Erythroblast (primary cell): ENCODE measurements around the gene VEGFB.

Experiments used
- DNase-seq, 2 experiments: peaks; one replicate each; lab custom pipeline; 2025; lab: John Stamatoyannopoulos, UW
- GATA1 ChIP-seq: IDR thresholded peaks from 2 replicates; pipeline ENCODE4 v1.6.1; 2011; ENCODE audit warnings: low read depth, mild to moderate bottlenecking, control low read depth, low read length, moderate library complexity
- POLR2A ChIP-seq: IDR thresholded peaks from 2 replicates; pipeline ENCODE4 v1.6.1; 2011; ENCODE audit warnings: mild to moderate bottlenecking, low read length

Gene VEGFB

DNA sequence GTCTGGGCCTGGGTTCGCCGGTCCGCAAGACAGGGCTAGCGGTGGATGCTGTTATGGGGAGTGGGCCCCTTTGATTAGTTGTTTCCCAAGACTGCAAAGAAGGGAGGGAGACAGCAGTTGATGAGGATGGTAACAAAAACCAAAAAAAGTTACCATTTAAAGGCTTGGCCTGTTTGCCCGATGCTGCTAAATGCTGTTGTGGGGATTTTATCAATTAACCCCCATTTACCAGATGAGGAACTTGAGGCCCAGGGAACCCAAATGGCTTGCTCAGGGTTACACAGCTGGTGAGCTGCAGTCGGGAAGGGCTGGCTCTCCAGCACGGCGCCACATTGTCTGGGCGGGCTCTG is 11.8 kb upstream of the VEGFB start:
- no peak for TF ChIP-seq POLR2A
- no peak for TF ChIP-seq GATA1
- DNase-seq = no peak

GRCh38 chr11:64223001-64223651 is 11.3 kb upstream of the VEGFB start:
- no peak for DNase-seq
- TF ChIP-seq GATA1 (no peak), POLR2A (no peak)

DNA sequence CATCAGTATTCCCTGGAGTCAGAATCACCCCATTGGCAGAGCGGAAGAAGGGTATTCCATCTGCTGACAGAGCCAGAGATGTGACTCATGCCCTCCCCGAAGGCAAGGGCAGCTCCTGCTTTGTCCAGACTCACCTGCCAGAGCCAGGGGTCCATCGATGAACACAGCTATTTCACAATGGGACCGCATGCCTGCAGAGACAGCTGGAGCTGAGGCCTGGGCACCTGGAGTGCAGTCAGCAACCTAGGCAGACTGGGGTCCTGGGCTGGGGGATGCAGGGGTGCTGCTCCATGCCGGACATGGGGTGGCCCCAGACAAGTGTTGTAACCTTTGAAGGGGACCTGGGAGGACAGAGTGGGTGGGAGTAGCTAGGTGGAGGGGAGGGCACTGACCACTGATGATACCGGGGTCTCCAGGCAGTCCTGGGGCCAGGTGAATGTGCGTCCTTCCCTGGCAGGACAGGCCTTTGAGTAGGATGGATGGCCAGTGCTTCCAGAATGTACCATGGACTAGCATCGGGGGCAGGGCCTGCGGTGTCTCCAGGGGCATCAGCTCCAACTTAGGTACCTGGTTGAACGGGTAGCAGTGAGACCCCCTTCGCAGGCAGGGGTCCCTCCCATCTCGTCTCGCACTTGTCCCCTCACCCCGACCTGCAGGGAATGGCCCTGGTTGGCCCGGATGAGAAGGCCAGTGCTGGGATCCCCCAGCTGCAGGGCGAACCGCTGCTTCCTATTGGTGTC is 10.1 kb upstream of the VEGFB start:
- DNase-seq = no peak
- TF ChIP-seq GATA1 (no peak), POLR2A (peak; percentile 59)

DNA sequence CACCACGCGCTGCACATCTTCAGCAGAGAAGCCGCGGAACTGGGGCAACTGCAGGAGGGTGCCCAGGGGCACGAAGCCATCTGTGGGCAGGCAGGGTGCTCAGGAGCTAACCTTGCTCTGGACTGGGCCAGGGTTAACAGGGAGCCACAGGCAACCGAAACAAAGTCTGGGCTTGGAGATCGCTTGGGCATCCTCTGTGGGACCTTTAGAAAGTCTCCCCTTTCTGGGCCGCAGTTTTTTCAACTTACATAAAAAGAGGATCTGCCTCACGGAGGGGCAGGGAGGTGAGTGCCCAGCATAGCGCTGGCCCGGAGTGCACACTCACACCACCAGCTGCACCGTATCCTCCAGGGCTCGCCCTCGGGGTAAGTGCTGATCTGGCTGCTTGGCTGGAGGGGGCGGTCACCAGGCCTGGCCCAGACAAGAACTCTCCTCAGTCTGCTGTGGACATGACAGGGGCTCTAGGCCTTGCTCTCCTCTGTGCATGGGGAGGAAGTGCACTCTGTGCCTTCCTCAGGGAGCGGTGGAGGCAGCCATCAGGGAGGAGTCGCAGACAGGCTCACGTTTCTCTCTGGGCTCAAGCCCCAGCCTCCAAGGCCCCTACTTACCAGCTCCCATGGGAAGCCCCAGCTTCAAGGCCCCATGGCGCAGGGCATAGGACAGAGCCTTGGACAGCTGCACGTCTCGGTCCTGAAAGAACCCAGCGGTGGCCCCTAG is 9.3 kb upstream of the VEGFB start:
- no peak for DNase-seq
- TF ChIP-seq POLR2A (no peak), GATA1 (no peak)

GRCh38 chr11:64225608-64226506 is 8.5 kb upstream of the VEGFB start, which contains the start of the genes NUDT22 and TRPT1:
Gene NUDT22, plus strand, starts transcription at chr11:64226274. Its CDS starts 379 bp downstream, at chr11:64226653.
Gene TRPT1, minus strand, starts transcription at chr11:64226186. Its CDS starts 326 bp downstream, at chr11:64225860.
- peak; percentile 87 to 91 for DNase-seq
- TF ChIP-seq POLR2A = peak; percentile 75
- TF ChIP-seq GATA1 = no peak

DNA sequence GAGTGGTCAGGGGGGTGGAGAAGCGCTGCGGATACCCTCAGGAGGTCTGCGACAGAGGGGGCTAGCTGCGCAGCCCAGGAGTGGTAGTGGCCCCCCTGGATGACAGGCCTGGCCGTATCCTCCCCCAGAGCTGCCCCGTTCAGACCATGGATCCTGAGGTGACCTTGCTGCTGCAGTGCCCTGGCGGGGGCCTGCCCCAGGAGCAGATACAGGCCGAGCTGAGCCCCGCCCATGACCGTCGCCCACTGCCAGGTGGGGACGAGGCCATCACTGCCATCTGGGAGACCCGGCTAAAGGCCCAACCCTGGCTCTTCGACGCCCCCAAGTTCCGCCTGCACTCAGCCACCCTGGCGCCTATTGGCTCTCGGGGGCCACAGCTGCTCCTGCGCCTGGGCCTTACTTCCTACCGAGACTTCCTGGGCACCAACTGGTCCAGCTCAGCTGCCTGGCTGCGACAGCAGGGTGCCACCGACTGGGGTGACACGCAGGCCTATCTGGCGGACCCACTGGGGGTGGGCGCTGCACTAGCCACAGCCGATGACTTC is 7.8 kb upstream of the VEGFB start:
- peak; percentile 71 to 75 for DNase-seq

DNA sequence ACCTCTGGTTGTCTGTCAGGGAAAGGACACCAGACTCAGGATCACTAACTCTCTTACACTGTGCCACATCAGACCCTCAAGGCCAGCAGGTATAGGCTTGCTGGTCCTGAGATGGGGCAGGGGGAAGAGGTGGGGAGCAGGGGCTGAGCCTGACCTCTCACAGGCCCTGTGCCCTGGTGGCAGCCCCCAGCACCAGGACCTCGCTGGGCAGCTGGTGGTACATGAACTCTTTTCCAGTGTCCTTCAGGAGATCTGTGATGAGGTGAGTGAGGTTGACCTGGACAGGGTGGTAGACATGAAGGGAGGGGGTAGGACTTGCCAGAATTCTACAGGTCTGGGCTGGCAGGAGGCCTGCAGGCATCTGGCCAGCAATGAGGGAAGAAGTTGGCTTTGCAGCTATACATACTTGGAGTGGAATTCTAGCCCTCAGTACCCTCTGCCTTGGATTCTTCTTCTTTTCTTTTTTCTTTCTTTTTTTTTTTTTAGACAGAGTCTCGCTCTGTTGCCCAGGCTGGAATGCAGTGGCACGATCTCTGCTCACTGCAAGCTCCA is 6.9 kb upstream of the VEGFB start:
- DNase-seq = no peak
- TF ChIP-seq POLR2A (no peak), GATA1 (no peak)

More for the DNA sequence above, 7.8 kb upstream of the VEGFB start:
- TF ChIP-seq GATA1 = no peak
- peak; percentile 40 for TF ChIP-seq POLR2A

DNA sequence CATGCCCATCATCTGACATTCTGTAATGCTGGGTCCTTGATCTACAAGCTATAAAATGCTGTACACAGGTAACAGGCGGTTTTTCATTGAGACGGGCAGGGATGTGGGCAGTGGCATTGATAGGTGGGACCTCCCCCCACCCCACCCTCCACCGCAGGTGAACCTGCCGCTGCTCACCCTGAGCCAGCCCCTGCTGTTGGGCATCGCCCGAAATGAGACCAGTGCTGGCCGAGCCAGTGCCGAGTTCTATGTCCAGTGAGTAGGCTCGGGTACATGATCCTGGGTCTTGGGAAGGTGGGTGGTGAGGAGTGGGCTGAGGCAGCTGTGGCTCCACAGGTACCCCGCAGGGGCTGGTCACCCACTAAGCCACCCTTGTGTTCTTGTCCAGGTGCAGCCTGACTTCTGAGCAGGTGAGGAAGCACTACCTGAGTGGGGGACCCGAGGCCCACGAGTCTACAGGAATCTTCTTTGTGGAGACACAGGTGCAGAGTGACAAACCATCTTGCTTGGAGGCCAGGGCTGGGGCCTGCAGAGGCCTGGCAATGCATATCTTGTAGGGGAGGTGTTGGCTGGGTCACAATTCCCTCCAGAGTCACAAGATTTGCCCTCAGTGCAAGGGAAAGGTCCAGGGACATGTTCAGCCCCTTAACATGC is 5.2 kb upstream of the VEGFB start:
- TF ChIP-seq GATA1 = no peak
- TF ChIP-seq POLR2A = no peak
- DNase-seq = no peak

DNA sequence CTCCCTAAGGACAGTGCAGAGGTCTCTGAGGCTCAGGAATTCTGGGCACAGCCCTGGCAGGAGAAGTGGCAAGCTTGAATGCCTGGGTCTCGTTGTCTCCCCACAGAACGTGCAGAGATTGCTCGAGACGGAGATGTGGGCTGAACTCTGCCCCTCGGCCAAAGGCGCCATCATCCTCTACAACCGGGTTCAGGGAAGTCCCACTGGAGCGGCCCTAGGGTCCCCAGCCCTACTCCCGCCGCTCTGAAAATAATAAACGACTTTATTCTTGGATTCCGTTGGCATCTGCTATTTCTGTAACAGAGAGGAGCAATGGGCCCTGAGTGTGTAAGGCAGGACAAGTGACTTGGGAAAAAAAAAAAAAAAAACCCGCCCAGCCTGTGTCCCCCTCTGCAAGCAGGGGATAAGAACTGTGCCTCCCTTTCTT is 4.6 kb upstream of the VEGFB start:
- TF ChIP-seq POLR2A (no peak), GATA1 (no peak)
- no peak for DNase-seq

GRCh38 chr11:64230171-64230984 is 4.0 kb upstream of the VEGFB start, which contains the start of gene DNAJC4:
Gene DNAJC4, plus strand, starts transcription at chr11:64230548. Its CDS starts 307 bp downstream, at chr11:64230855.
- TF ChIP-seq POLR2A (peak; percentile 62), GATA1 (no peak)
- peak; percentile 91 to 92 for DNase-seq

DNA sequence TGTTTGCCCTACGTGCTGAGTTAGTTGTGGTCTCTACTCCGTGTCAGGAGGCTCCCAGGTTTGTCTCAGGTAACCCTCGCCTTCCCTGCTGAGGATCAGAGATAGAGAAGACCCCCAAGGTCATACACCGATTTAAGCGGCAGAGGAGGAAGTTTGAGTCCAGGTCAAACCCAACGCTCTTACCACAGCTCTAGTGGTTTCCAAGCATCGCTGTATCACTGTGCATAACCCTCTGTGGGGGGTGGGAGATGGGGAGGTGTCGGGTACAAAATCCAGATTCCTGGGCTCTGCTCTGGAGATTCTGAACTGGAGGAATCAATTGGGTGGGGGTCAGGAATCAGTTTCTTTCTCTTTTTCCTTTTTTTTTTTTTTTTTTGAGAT is 3.4 kb upstream of the VEGFB start:
- TF ChIP-seq POLR2A (no peak), GATA1 (no peak)
- DNase-seq = no peak
